ENCODE data around the gene GNG2.

GNG2 gene

GRCh38 chr14:52000019-52000582 is 139.7 kb downstream of the GNG2 start:
- no peak for DNase-seq

- DNase-seq, result no peak
Observed at GRCh38 chr14:52000696-52001095, 140.3 kb downstream of the GNG2 start.

DNA sequence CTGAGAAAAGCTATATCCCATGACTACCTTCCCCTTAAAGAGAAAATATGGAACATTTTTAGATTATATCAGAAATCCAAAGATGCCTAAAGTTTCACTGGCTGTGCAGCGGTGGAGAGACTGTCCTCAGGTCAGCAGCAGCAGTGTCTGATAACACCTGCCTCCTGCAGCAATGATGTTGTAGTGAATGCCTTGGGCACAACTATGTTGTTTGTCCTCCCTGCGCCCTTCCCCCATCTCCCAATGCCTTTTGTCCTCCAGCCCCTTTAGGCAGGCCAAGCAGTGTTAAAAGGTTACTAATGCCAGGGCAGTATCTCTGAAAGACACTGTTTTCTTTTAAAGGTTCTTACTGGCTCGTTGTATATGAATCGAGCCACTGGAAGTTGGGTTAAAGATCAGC is 142.1 kb downstream of the GNG2 start:
- no peak for DNase-seq

- no peak for DNase-seq
Observed at GRCh38 chr14:52003324-52003723, 142.9 kb downstream of the GNG2 start.

DNA sequence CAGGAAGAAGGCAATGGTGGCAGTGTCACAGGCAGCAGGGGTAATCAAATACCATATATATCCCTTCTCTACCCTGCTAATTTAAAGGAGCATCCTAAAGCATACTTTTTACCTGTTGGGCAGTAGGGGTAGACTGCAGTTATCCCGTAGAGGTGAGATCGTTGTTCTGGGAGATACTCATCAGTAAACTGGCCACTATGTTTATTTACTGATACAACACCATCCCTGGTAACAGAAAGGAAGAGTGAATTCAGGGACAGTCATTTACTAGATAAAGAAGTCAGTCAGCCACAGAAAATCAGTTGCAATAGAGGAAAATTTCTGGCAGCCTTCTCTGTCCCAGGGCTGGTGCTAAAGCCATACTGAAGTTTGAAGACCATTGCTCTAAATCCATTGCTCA is 145.2 kb downstream of the GNG2 start:
- no peak for DNase-seq

GRCh38 chr14:52006361-52006760 is 145.9 kb downstream of the GNG2 start:
- no peak for DNase-seq

DNA sequence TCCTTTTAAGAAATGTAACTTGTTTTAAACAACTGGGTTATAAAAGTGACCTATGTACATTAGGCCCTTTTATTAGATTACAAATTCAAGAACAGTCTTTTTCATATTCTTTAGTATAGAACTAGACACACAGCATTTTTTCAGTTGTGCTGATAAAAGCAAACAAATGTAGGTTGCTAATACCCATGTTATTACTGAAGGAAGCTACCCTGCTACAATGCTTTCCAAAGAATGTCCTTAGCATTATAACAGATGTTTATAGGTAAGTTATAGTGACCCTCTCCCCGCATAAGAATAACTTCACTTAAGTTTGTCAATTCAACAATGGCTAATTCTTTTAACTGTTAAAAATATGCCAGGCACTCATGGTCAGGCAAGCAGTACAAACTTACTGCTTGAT is 146.8 kb downstream of the GNG2 start:
- DNase-seq, result no peak

DNA sequence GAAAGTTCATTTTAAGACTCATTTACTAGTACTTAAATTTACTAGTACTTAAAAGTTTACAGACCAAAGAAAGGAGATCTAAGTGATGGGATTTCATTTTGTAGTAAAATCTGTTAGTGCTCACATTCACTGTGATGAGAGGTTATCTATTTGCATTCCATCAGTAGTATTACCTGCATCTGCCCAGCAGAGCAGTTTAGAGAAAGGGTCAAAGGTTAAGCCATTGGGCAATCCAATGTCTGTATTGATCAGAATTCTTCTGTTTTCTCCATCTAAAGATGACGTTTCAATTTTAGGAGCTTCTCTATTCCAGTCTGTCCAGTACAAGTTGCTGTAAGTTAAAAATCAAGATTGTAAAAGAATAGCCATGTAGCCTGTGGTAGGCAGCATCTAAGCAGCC is 147.2 kb downstream of the GNG2 start:
- DNase-seq, result no peak

DNA sequence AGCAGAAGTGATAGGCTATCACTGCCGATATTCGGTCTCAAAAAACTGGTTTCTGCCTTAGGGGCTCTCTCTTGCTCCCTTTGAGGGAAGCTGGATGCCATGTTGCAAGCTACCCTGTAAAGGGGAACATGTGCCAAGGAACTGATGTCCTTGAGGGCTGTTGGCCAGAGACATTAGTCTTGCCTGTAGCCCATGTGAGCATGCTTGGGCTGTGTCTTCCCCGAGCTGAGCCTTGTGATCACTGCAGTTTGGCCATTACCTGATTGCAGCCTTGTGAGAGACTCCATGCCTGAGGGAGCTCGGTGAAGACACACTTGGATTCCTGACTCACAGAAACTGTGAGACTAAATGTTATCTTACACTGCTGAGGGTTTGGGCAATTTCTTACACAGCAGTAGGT is 147.7 kb downstream of the GNG2 start:
- no peak for DNase-seq

DNA sequence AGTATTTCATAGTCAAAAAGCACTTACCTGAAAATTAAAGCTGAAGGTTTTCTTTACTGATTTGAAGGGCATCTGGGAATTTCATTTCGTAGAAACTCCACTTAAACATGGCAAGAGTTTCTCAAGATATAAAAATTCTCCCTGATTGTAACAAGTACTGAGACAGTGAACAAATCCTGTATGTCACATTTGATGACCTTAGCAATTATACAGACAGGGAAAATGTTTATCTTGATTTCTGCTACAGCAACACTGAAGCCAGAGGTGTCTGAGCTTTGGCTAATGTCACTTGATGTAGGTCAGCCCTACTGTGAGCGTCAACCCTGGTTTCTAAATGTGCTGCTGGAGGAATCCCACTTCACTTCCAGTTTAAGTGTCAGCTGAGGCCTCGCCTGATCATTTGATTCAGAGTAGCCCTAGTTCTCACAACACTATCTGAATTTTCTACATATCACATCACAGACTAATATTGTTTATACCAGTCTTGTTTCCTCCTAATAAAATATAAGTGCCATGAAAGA is 149.8 kb downstream of the GNG2 start:
- no peak for DNase-seq

GRCh38 chr14:52011523-52011922 is 151.1 kb downstream of the GNG2 start:
- no peak for DNase-seq

- no peak for DNase-seq
Observed at GRCh38 chr14:52012635-52013034, 152.2 kb downstream of the GNG2 start.

DNA sequence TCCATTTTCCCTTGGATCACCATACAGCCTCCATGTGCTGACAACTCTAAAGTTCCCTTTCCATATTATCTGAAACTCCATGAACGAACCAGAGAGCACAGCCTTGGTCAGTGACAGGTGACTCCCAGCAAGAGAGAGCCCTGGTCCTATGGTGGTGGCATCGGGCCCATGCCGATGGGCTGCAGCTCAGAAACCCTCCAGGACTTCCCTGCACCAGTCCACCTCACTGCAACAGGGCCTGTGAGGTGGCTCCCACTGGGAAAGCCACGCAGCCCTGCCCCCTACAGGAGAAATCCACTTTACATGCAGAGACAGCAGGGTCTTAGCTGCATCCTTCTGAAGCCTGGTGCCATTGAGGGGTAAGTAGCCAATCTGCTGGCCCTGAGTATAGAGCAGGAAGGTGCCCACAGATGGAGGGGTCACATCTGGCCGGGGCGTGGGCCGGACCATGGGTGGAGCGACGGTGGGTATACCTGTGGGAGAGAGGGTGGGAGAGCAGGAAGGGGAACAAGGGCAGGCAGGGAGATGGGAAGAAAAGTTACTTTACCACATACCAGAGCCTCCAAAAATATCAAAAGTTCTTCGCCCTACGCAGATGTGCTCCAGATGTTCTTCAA is 153.7 kb downstream of the GNG2 start:
- peak in 1 of 2 experiments; percentile 7 for DNase-seq

DNA sequence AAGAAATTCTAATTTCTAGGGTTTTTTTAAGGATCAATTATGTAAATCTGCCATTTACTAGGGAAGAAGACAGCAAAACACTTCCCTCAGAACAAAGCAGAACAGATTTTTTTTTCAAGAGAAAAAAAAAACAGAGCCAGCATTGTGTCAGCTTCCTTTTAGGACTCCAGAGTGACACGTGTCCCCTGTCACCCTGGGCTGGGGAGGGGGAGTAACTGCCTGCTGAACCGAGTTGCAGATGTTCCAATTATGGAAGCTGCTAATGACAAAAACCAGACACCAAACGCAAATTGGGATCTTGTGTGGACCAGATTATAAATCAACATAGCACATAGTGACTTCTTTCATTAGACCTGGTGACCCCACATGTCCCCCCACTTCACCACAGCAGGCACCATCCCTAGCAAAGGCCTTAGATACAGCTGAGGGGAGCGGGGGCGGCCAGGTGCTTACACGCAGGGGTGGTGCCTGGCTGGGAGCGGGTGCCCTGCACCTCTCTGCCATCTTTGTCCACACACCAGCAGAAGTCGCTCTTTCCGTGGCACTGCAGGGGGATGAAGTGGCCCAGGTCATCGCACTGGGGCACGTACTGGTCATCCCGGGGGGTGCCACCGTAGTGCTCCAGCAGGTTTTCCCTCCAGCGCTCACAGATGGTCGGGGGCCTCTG is 154.3 kb downstream of the GNG2 start:
- DNase-seq, result no peak

DNA sequence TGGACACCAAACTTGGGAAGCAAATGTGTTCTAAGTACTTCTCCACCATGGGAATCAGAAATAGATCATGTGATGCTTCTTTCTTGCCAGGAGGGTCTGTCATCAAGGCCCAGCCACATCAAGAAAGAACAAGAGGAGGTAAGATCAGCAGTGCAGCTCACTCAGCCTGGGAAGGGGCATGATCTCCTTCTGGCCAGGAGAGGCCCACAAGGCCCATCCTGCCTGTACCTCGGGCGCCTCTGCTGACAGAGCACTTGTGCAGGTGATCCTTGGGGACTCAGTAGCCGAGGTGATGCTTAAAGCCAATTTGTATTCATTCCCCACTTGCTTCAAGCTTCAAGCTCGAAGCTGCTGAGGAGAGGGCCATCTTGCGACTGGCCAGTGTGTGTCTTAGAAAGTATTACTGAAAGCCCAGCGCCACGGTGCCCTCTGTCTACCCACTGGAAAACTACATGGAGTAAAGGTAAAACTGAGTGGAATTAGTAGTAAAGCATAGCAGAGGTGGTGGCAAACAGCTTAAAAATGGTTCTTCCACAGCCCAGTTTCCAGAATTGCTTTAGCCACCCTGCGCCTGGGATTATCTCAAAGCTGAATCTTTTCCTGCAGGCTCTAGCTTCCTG is 155.1 kb downstream of the GNG2 start:
- peak in 1 of 2 experiments; percentile 30 for DNase-seq

DNA sequence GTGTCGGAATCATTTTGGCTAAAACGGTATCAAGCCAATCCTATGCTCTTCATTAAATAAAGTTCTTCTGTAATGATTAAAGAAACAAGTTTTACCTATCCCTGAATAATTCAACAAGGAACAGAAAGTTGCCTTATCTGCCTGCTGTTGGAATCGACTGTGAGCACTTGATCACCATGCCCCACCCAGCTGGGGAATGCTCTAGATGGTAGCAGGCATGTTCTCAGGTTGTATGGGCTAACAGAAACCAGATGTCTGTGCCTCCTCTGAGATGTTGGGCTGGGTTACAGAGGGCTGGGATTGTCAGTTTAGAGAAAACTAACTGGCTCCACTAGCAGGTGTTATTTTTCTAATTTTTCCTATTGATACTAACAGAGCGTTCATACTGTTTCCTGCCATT is 157.8 kb downstream of the GNG2 start:
- no peak for DNase-seq

GRCh38 chr14:52018970-52019369 is 158.6 kb downstream of the GNG2 start:
- DNase-seq, result no peak
